Heart right ventricle (tissue), 16 donors: ENCODE measurements around the gene AHNAK. TPM values are rescaled to one million over a fixed set of nuclear protein-coding genes. Genes with fewer than 3 reads are reported as not detected.

ENCODE experiments used
- ATAC-seq, 8 donors: fragments of 200-7000 bp; cut with Tn5 transposase; one replicate each; pipeline ENCODE4 v1.9.1; 2020; ENCODE audit warnings: mild to moderate bottlenecking in 8 of 8, moderate library complexity in 8 of 8, moderate number of reproducible peaks in 1 of 8
- DNase-seq, 2 donors: peaks; one replicate each; pipeline ENCODE4 v3.0.0-alpha.2; 2020
- H3K27ac ChIP-seq, 10 donors: fragments of 200-600 bp; sonication (generic) in 2 of 10; one replicate each; pipeline versions ENCODE4 v1.5.0 to v1.8.0; 2020 to 2022; ENCODE audit warnings: mild to moderate bottlenecking in 3 of 10
- H3K27me3 ChIP-seq, 7 donors: fragments of 200-600 bp; one replicate each; pipeline ENCODE4 v1.8.0; 2021 to 2022; ENCODE audit warnings: mild to moderate bottlenecking in 2 of 7
- H3K36me3 ChIP-seq, 9 donors: fragments of 200-600 bp; sonication (generic) in 1 of 9; one replicate each; pipeline versions ENCODE4 v1.5.0 to v1.8.0; 2020 to 2022; ENCODE audit warnings: mild to moderate bottlenecking in 2 of 9
- H3K4me1 ChIP-seq, 9 donors: fragments of 200-600 bp; sonication (generic) in 1 of 9; one replicate each; pipeline versions ENCODE4 v1.5.0 to v1.8.0; 2020 to 2022; ENCODE audit warnings: mild to moderate bottlenecking in 4 of 9
- H3K4me3 ChIP-seq, 10 donors: fragments of 200-600 bp; sonication (generic) in 2 of 10; one replicate each; pipeline versions ENCODE4 v1.5.0 to v1.8.0; 2020 to 2022; ENCODE audit warnings: mild to moderate bottlenecking in 7 of 10, moderate library complexity in 2 of 10
- H3K9me3 ChIP-seq, 11 donors: fragments of 200-600 bp in 10 of 11; sonication (generic) in 2 of 11; one replicate each; pipeline versions ENCODE4 v1.5.0 to v1.8.0; 2013 to 2022; ENCODE audit warnings: mild to moderate bottlenecking in 2 of 11, control low read depth in 1 of 11, moderate library complexity in 1 of 11
- WGBS, 2 donors: extraction: QIAGEN DNeasy Blood & Tissue Kit; methylation state at CpG; one replicate each; pipeline ENCODE4 v1.1.7; 2013; ENCODE audit warnings: inconsistent platforms in 1 of 2; 5-methylcytosine and 5-hydroxymethylcytosine counted together
- intact Hi-C, 10 donors: fragments of 100-400 bp; cut with DNase I; formaldehyde crosslinking; loops; one replicate each; pipeline versions ENCODE4 v1.11.1 to v1.14.2; 2022
- polyA plus RNA-seq, 2 donors: library from polyadenylated mRNA; stranded (reverse); fragments of 200-250 nt; gene quantifications; one replicate each; pipeline ENCODE4 v1.2.3, GENCODE V29; 2013
- total RNA-seq, 10 donors: library from RNA; stranded (reverse); fragmentation: NEBNext Ultra II Directional in 3 of 10; extraction: Animal tissue kit (Norgen Biotek cat#: 25700) in 3 of 10; gene quantifications; one replicate each; pipeline versions ENCODE4 v1.2.1 to v1.2.4, GENCODE V29; 2021 to 2023
- TF ChIP-seq, protein P1 (sequence below), 9 donors: fragments of 200-600 bp; sonication (generic) in 2 of 9; IDR thresholded peaks; one replicate each; pipeline versions ENCODE4 v1.5.0 to v1.8.0; 2021 to 2022; ENCODE audit warnings: antibody characterized with exemption in 9 of 9, mild to moderate bottlenecking in 5 of 9, moderate library complexity in 1 of 9
- donor health status: Arrhythmogenic right ventricular cardiomyopathy.
- donor health status: ischemic (EF 13 %, LVEDD 7.1; RV severe dilation, severe dysfunction).
- donor health status: healthy with polysubstance abuse.
- donor health status: DM: no; HTN: yes; CAD: no.
- donor health status: DM: no; HTN: no; CAD: no.
- donor health status: ischemic (EF 25% LVEDD 6.9; RV normal size, moderate dysfunction).
- donor health status: ischemic (EF 25% LVEDD 5.7; RV mildly dilated, moderate dysfunction).
- donor health status: healthy.
- donor health status: DM: yes; HTN: yes; CAD: no.
- donor health status: Ischemic cardiomyopathy.
- donor health status: ischemic (EF 35%, LVEDD 5.7; RV mildly dilated, moderate dysfunction).
- donor health status: nonischemic (EF 11% LVEDD 7.7; RV severe dilation, severe dysfunction).
- donor health status: DM: yes; HTN: yes; CAD: no.
- donor health status: PGD.
- donor health status: ischemic (EF 29% LVEDD 5.4; RV normal size, mild dysfunction).
- donor health status: nonischemic (EF 23%, LVEDD 6.1; RV moderate dilation, normal function).

Gene AHNAK
- total and polyA plus RNA-seq, 12 donors: 101 to 447 (median 366) TPM

GRCh38 chr11:62433904-62434276 lies 112.7 kb downstream of the AHNAK start:
- WGBS, 2 donors: 53 to 69% methylated on average over 6 of the region's 6 CpGs
- H3K9me3 ChIP-seq: no peaks in the 10 kb centered on the region
- no peak for DNase-seq
- peaks cover 7 to 72% (median 31%) of the 10 kb centered on the region in 9 donors for H3K4me1 ChIP-seq
- TF ChIP-seq, protein P1, sequence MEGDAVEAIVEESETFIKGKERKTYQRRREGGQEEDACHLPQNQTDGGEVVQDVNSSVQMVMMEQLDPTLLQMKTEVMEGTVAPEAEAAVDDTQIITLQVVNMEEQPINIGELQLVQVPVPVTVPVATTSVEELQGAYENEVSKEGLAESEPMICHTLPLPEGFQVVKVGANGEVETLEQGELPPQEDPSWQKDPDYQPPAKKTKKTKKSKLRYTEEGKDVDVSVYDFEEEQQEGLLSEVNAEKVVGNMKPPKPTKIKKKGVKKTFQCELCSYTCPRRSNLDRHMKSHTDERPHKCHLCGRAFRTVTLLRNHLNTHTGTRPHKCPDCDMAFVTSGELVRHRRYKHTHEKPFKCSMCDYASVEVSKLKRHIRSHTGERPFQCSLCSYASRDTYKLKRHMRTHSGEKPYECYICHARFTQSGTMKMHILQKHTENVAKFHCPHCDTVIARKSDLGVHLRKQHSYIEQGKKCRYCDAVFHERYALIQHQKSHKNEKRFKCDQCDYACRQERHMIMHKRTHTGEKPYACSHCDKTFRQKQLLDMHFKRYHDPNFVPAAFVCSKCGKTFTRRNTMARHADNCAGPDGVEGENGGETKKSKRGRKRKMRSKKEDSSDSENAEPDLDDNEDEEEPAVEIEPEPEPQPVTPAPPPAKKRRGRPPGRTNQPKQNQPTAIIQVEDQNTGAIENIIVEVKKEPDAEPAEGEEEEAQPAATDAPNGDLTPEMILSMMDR (IDR thresholded peaks at IDR 0.05): no peak
- H3K27ac ChIP-seq: peak overlapping the region; percentile 20 to 78 (median 55)
- no peaks in the 10 kb centered on the region for H3K27me3 ChIP-seq
- ATAC-seq: peak in 6 of 8 donors; percentile 21 to 76 (median 56)
- intact Hi-C loops: loop anchor here in 2 of 10 donors (5.0 to 10.0 kb wide), 3 partner anchors 42 to 73 kb away; no protein-coding TSS in a partner anchor
- no peaks in the 10 kb centered on the region for H3K36me3 ChIP-seq
- peak overlapping the region in 4 of 10 donors; percentile 0 to 26 (median 14) for H3K4me3 ChIP-seq

GRCh38 chr11:62433141-62433903 lies 113.3 kb downstream of the AHNAK start:
- 60 to 61% methylated on average over 16 of the region's 16 CpGs for WGBS, 2 donors
- no peaks in the 10 kb centered on the region for H3K36me3 ChIP-seq
- peak overlapping the region in 4 of 10 donors; percentile 0 to 26 (median 14) for H3K4me3 ChIP-seq
- H3K9me3 ChIP-seq: no peaks in the 10 kb centered on the region
- intact Hi-C loops: loop anchor here in 2 of 10 donors (5.0 to 10.0 kb wide), 3 partner anchors 41 to 74 kb away; no protein-coding TSS in a partner anchor
- H3K27ac ChIP-seq: peak overlapping the region in 7 of 10 donors; percentile 20 to 78 (median 67)
- ATAC-seq (peak in 5 of 8 donors; percentile 16 to 65 (median 42)), DNase-seq (no peak)
- H3K27me3 ChIP-seq: no peaks in the 10 kb centered on the region
- TF ChIP-seq, protein P1 (IDR thresholded peaks at IDR 0.05): peak in 1 of 9 donors; percentile 30
- H3K4me1 ChIP-seq: peaks cover 7 to 77% (median 31%) of the 10 kb centered on the region in 9 donors

GRCh38 chr11:62432695-62433094 lies 113.9 kb downstream of the AHNAK start:
- peak overlapping the region in 2 of 10 donors; percentile 26 to 69 for H3K27ac ChIP-seq
- 85% methylated on average over 9 of the region's 9 CpGs for WGBS, 2 donors
- no peaks in the 10 kb centered on the region for H3K9me3 ChIP-seq
- TF ChIP-seq, protein P1 (IDR thresholded peaks at IDR 0.05): no peak
- H3K36me3 ChIP-seq: no peaks in the 10 kb centered on the region
- DNase-seq (no peak), ATAC-seq (no peak)
- H3K27me3 ChIP-seq: no peaks in the 10 kb centered on the region
- intact Hi-C loops: loop anchor here in 2 of 10 donors (5.0 to 10.0 kb wide), 3 partner anchors 40 to 75 kb away; no protein-coding TSS in a partner anchor
- no peak overlapping the region for H3K4me3 ChIP-seq
- H3K4me1 ChIP-seq: peaks cover 7 to 84% (median 31%) of the 10 kb centered on the region in 9 donors

- no peak for ATAC-seq
- Histone ChIP-seq H3K4me1 (peaks cover 7 to 96% (median 28%) of the 10 kb centered on the region in 9 donors), H3K36me3 (no peaks in the 10 kb centered on the region), H3K4me3 (no peak overlapping the region), H3K27ac (peak overlapping the region in 1 of 10 donors; percentile 48), H3K9me3 (no peaks in the 10 kb centered on the region), H3K27me3 (no peaks in the 10 kb centered on the region)
- TF ChIP-seq, protein P1 (IDR thresholded peaks at IDR 0.05): no peak
- DNase-seq: no peak
- WGBS, 2 donors: 69 to 79% methylated on average over 11 of the region's 11 CpGs
- intact Hi-C loops: loop anchor here in 2 of 10 donors (5.0 to 10.0 kb wide), 3 partner anchors 39 to 76 kb away; no protein-coding TSS in a partner anchor
These were observed 115.3 kb downstream of the AHNAK start for GRCh38 chr11:62431171-62431901.
